HUES48 (cell line): Measurements from ENCODE around the gene ROCK2.
A peak's percentile ranks its signal among the peaks of the same experiment; 100 is the strongest.

Source experiments
- H3K27ac ChIP-seq: one replicate; pipeline ENCODE4 v1.7.0; 2013; ENCODE audit warnings: low read depth, low read length, inconsistent platforms
- H3K27me3 ChIP-seq: 2 replicates; pipeline ENCODE4 v1.6.1; 2013; ENCODE audit warnings: mild to moderate bottlenecking, low read length; ENCODE audit not compliant: control insufficient read depth, insufficient read depth
- H3K36me3 ChIP-seq: 2 replicates; pipeline ENCODE4 v1.6.1; 2013; ENCODE audit warnings: low read length; ENCODE audit not compliant: control insufficient read depth, insufficient read depth
- H3K4me1 ChIP-seq: 2 replicates; pipeline ENCODE4 v1.6.1; 2013; ENCODE audit warnings: mild to moderate bottlenecking, low read length; ENCODE audit not compliant: control insufficient read depth, insufficient read depth
- H3K4me3 ChIP-seq: 2 replicates; pipeline ENCODE4 v1.5.1; 2013; ENCODE audit warnings: mild to moderate bottlenecking, low read depth, low read length
- H3K9ac ChIP-seq: 2 replicates; pipeline ENCODE4 v1.6.1; 2013; ENCODE audit warnings: mild to moderate bottlenecking, low read depth, low read length, moderate library complexity
- H3K9me3 ChIP-seq: 2 replicates; pipeline ENCODE4 v1.6.1; 2013; ENCODE audit warnings: low read length; ENCODE audit not compliant: control insufficient read depth, insufficient read depth

ROCK2 gene

GRCh38 chr2:11307764-11308415 lies 36.5 kb downstream of the ROCK2 start:
- no peaks in the 10 kb centered on the region for H3K36me3 ChIP-seq
- H3K27ac ChIP-seq: no peak overlapping the region
- peaks cover 6% of the 10 kb centered on the region; the same call in 1 of the 2 replicates for H3K4me1 ChIP-seq
- H3K9ac ChIP-seq: no peak overlapping the region
- H3K9me3 ChIP-seq: no peaks in the 10 kb centered on the region
- H3K27me3 ChIP-seq: no peaks in the 10 kb centered on the region
- H3K4me3 ChIP-seq: no peak overlapping the region

GRCh38 chr2:11305958-11306357 lies 38.5 kb downstream of the ROCK2 start:
- Histone ChIP-seq H3K4me3 (no peak overlapping the region), H3K27me3 (no peaks in the 10 kb centered on the region)

GRCh38 chr2:11305338-11305737 lies 39.1 kb downstream of the ROCK2 start:
- no peaks in the 10 kb centered on the region for H3K9me3 ChIP-seq
- H3K4me3 ChIP-seq: no peak overlapping the region
- H3K27ac ChIP-seq: no peak overlapping the region
- H3K36me3 ChIP-seq: no peaks in the 10 kb centered on the region
- no peaks in the 10 kb centered on the region for H3K4me1 ChIP-seq
- no peaks in the 10 kb centered on the region for H3K27me3 ChIP-seq
- H3K9ac ChIP-seq: no peak overlapping the region

More at GRCh38 chr2:11305958-11306357, 38.5 kb downstream of the ROCK2 start:
- Histone ChIP-seq H3K27ac (no peak overlapping the region), H3K36me3 (no peaks in the 10 kb centered on the region), H3K9ac (no peak overlapping the region), H3K9me3 (no peaks in the 10 kb centered on the region), H3K4me1 (no peaks in the 10 kb centered on the region)

- Histone ChIP-seq H3K9me3 (no peaks in the 10 kb centered on the region), H3K27ac (no peak overlapping the region), H3K4me1 (no peaks in the 10 kb centered on the region), H3K27me3 (no peaks in the 10 kb centered on the region), H3K36me3 (no peaks in the 10 kb centered on the region), H3K9ac (no peak overlapping the region), H3K4me3 (no peak overlapping the region)
These were observed 40.0 kb downstream of the ROCK2 start for GRCh38 chr2:11304476-11304875.

DNA sequence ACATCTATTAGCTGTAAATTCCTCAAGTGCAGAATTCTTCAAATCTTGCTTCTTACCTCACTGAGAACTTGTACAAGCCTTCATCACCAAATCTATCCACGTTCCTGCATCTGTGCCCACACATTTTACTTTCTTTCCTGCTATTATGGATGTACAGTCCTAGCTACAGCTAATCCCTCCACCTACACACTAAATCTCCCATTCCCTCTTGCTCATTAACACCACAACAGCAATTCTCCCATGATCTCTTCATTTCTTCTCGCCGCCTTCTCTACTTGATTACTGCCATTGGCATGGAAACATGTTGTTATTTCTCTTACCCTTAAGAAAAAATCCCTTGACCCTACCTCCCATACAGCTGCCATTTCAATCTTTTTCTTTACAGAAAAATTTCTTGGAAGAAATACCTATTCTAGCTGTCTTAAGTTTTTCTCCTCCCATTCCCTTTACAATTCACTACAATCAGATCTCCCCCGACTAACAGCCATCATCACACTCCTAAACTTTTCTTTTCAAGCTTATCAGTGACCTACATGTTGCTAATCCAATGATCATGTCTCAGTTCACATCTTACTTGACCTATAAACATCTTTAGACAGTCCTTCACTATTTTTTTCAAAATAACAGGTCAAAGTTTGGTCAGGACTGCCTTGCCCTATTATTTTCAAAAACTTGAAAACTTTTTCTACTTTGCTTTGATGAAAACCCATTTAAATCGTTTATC lies 41.0 kb downstream of the ROCK2 start:
- Histone ChIP-seq H3K27me3 (no peaks in the 10 kb centered on the region), H3K9me3 (no peaks in the 10 kb centered on the region), H3K4me3 (no peak overlapping the region), H3K9ac (no peak overlapping the region), H3K27ac (no peak overlapping the region), H3K36me3 (no peaks in the 10 kb centered on the region), H3K4me1 (no peaks in the 10 kb centered on the region)

GRCh38 chr2:11299439-11299838 lies 45.0 kb downstream of the ROCK2 start:
- H3K27ac ChIP-seq: no peak overlapping the region
- no peaks in the 10 kb centered on the region for H3K9me3 ChIP-seq
- no peak overlapping the region for H3K4me3 ChIP-seq
- no peak overlapping the region for H3K9ac ChIP-seq
- H3K27me3 ChIP-seq: no peaks in the 10 kb centered on the region
- H3K4me1 ChIP-seq: no peaks in the 10 kb centered on the region
- H3K36me3 ChIP-seq: no peaks in the 10 kb centered on the region

GRCh38 chr2:11298592-11298991 lies 45.8 kb downstream of the ROCK2 start:
- no peaks in the 10 kb centered on the region for H3K27me3 ChIP-seq
- H3K9me3 ChIP-seq: no peaks in the 10 kb centered on the region

DNA sequence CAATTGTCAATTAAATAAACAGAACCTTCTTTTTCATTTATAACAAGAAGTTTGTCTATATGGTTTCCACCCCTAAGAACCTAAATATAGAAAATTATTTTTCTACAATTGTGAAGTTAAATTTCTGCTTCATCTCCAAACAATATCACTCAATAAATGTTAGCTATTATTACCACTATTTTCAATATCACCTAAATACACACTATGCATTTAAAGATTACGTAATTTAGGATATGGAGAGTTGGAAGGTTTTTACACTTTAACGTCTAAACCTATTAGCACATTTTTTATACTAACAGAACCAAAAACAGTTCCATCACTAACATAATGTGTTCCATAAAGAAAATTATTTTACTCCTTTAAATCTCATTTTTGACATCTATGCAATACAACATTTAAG lies 48.0 kb downstream of the ROCK2 start:
- Histone ChIP-seq H3K27ac (no peak overlapping the region), H3K36me3 (no peaks in the 10 kb centered on the region), H3K9ac (no peak overlapping the region), H3K4me3 (no peak overlapping the region), H3K4me1 (peaks cover 10% of the 10 kb centered on the region), H3K27me3 (no peaks in the 10 kb centered on the region), H3K9me3 (no peaks in the 10 kb centered on the region)

More at GRCh38 chr2:11298592-11298991, 45.8 kb downstream of the ROCK2 start:
- Histone ChIP-seq H3K27ac (no peak overlapping the region), H3K36me3 (no peaks in the 10 kb centered on the region), H3K4me1 (no peaks in the 10 kb centered on the region), H3K9ac (no peak overlapping the region), H3K4me3 (no peak overlapping the region)

DNA sequence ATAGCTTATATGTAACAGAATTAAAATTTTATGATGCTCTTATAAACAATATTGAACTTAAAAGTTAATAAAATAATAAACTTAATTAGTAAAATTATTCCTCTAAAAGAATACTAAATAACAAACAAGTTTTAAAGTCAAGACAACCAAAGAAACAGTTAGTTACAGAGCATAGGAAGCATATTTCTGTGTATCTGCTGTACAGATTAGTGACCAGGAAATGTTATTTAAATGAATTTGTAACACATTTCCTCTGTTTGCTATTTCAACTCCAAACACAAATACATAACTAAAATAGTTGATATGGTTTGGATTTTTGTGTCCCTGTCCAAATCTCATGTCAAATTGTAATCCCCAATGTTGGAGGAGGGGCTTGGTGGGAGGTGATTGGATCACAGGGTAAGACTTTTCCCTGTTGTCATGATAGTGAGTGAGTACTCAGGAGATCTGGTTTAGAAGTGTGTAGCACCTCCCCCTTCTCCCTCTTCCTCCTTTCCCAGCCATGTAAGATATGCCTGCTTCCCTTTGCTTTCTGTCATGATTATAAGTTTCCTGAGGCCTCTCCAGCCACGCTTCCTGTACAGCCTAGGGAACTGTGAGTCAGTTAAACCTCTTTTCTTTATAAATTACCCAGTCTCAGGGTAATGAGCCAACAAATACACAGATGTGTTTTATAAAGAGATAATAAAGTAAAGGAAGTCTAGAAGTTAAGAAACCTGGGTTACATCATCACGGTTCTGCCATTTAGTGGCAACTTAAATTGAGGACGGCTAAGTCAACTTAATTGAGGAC lies 51.8 kb downstream of the ROCK2 start:
- peaks cover 13% of the 10 kb centered on the region for H3K4me1 ChIP-seq
- no peak overlapping the region for H3K4me3 ChIP-seq
- no peak overlapping the region for H3K9ac ChIP-seq
- peak overlapping the region; percentile 56 for H3K27ac ChIP-seq
- H3K9me3 ChIP-seq: no peaks in the 10 kb centered on the region
- no peaks in the 10 kb centered on the region for H3K36me3 ChIP-seq
- no peaks in the 10 kb centered on the region for H3K27me3 ChIP-seq

- Histone ChIP-seq H3K36me3 (peaks cover 2% of the 10 kb centered on the region; the same call in 1 of the 2 replicates), H3K4me1 (peaks cover 13% of the 10 kb centered on the region), H3K9ac (no peak overlapping the region), H3K27me3 (no peaks in the 10 kb centered on the region), H3K4me3 (no peak overlapping the region), H3K27ac (no peak overlapping the region), H3K9me3 (no peaks in the 10 kb centered on the region)
These were observed 53.7 kb downstream of the ROCK2 start for GRCh38 chr2:11290713-11291112.

GRCh38 chr2:11290211-11290610 lies 54.2 kb downstream of the ROCK2 start:
- Histone ChIP-seq H3K36me3 (peaks cover 6% of the 10 kb centered on the region; the same call in 1 of the 2 replicates), H3K9me3 (no peaks in the 10 kb centered on the region), H3K4me3 (no peak overlapping the region), H3K27ac (no peak overlapping the region), H3K9ac (no peak overlapping the region), H3K4me1 (peaks cover 13% of the 10 kb centered on the region), H3K27me3 (no peaks in the 10 kb centered on the region)
